ENCODE data around the gene EFHD2.
"Not testable (repeated sequence)": the region's sequence is repeated elsewhere in the genome, so short reads cannot be mapped to it uniquely, and the experiment has no call there.

EFHD2 gene

GRCh38 chr1:15465674-15466073 lies 56.0 kb downstream of the EFHD2 start:
- no peaks in the 10 kb centered on the region for H3K9me3 ChIP-seq (ENCODE audit: control insufficient read depth, low read length)
- no peaks in the 10 kb centered on the region for H3K27me3 ChIP-seq (ENCODE audit: control insufficient read depth, insufficient read depth, low read length)
- H3K36me3 ChIP-seq (ENCODE audit: control insufficient read depth, insufficient read depth, low read length): no peaks in the 10 kb centered on the region
- H3K9ac ChIP-seq (ENCODE audit: low read length): no peak overlapping the region
- no peaks in the 10 kb centered on the region for H3K4me1 ChIP-seq (ENCODE audit: control insufficient read depth, insufficient read depth, low read length)
- H3K4me3 ChIP-seq (ENCODE audit: low read length): no peak overlapping the region

GRCh38 chr1:15466955-15467625 lies 57.4 kb downstream of the EFHD2 start:
- H3K9ac ChIP-seq (ENCODE audit: low read length); H3K36me3 ChIP-seq (ENCODE audit: control insufficient read depth, insufficient read depth, low read length); H3K9me3 ChIP-seq (ENCODE audit: control insufficient read depth, low read length); H3K27me3 ChIP-seq (ENCODE audit: control insufficient read depth, insufficient read depth, low read length); H3K4me1 ChIP-seq (ENCODE audit: control insufficient read depth, insufficient read depth, low read length); H3K4me3 ChIP-seq (ENCODE audit: low read length): not testable (repeated sequence)

- Histone ChIP-seq H3K9me3 (ENCODE audit: control insufficient read depth, low read length) (no peaks in the 10 kb centered on the region), H3K27me3 (ENCODE audit: control insufficient read depth, insufficient read depth, low read length) (no peaks in the 10 kb centered on the region), H3K36me3 (ENCODE audit: control insufficient read depth, insufficient read depth, low read length) (no peaks in the 10 kb centered on the region), H3K4me3 (ENCODE audit: low read length) (no peak overlapping the region), H3K9ac (ENCODE audit: low read length) (no peak overlapping the region), H3K4me1 (ENCODE audit: control insufficient read depth, insufficient read depth, low read length) (no peaks in the 10 kb centered on the region)
Observed at GRCh38 chr1:15468145-15468544, 58.5 kb downstream of the EFHD2 start.

- no peaks in the 10 kb centered on the region for H3K27me3 ChIP-seq (ENCODE audit: control insufficient read depth, insufficient read depth, low read length)
- no peaks in the 10 kb centered on the region for H3K4me1 ChIP-seq (ENCODE audit: control insufficient read depth, insufficient read depth, low read length)
- no peaks in the 10 kb centered on the region for H3K36me3 ChIP-seq (ENCODE audit: control insufficient read depth, insufficient read depth, low read length)
Observed at GRCh38 chr1:15469361-15469760, 59.7 kb downstream of the EFHD2 start.

GRCh38 chr1:15469821-15470448 lies 60.2 kb downstream of the EFHD2 start:
- not testable (repeated sequence) for H3K9me3 ChIP-seq (ENCODE audit: control insufficient read depth, low read length)

More at GRCh38 chr1:15469361-15469760, 59.7 kb downstream of the EFHD2 start:
- Histone ChIP-seq H3K9ac (ENCODE audit: low read length) (no peak overlapping the region), H3K4me3 (ENCODE audit: low read length) (no peak overlapping the region), H3K9me3 (ENCODE audit: control insufficient read depth, low read length) (no peaks in the 10 kb centered on the region)

GRCh38 chr1:15471067-15471466 lies 61.4 kb downstream of the EFHD2 start:
- not testable (repeated sequence) for H3K36me3 ChIP-seq (ENCODE audit: control insufficient read depth, insufficient read depth, low read length); H3K4me3 ChIP-seq (ENCODE audit: low read length); H3K4me1 ChIP-seq (ENCODE audit: control insufficient read depth, insufficient read depth, low read length); H3K9me3 ChIP-seq (ENCODE audit: control insufficient read depth, low read length); H3K27me3 ChIP-seq (ENCODE audit: control insufficient read depth, insufficient read depth, low read length); H3K9ac ChIP-seq (ENCODE audit: low read length)

More at GRCh38 chr1:15469821-15470448, 60.2 kb downstream of the EFHD2 start:
- not testable (repeated sequence) for H3K36me3 ChIP-seq (ENCODE audit: control insufficient read depth, insufficient read depth, low read length); H3K9ac ChIP-seq (ENCODE audit: low read length); H3K4me1 ChIP-seq (ENCODE audit: control insufficient read depth, insufficient read depth, low read length); H3K27me3 ChIP-seq (ENCODE audit: control insufficient read depth, insufficient read depth, low read length); H3K4me3 ChIP-seq (ENCODE audit: low read length)

GRCh38 chr1:15471723-15472122 lies 62.0 kb downstream of the EFHD2 start:
- H3K9ac ChIP-seq (ENCODE audit: low read length); H3K36me3 ChIP-seq (ENCODE audit: control insufficient read depth, insufficient read depth, low read length); H3K9me3 ChIP-seq (ENCODE audit: control insufficient read depth, low read length); H3K4me1 ChIP-seq (ENCODE audit: control insufficient read depth, insufficient read depth, low read length); H3K27me3 ChIP-seq (ENCODE audit: control insufficient read depth, insufficient read depth, low read length); H3K4me3 ChIP-seq (ENCODE audit: low read length): not testable (repeated sequence)

GRCh38 chr1:15472587-15472986 lies 62.9 kb downstream of the EFHD2 start:
- Histone ChIP-seq H3K9me3 (ENCODE audit: control insufficient read depth, low read length) (no peaks in the 10 kb centered on the region), H3K27me3 (ENCODE audit: control insufficient read depth, insufficient read depth, low read length) (no peaks in the 10 kb centered on the region), H3K9ac (ENCODE audit: low read length) (no peak overlapping the region), H3K36me3 (ENCODE audit: control insufficient read depth, insufficient read depth, low read length) (no peaks in the 10 kb centered on the region), H3K4me1 (ENCODE audit: control insufficient read depth, insufficient read depth, low read length) (no peaks in the 10 kb centered on the region), H3K4me3 (ENCODE audit: low read length) (no peak overlapping the region)

- Histone ChIP-seq H3K36me3 (ENCODE audit: control insufficient read depth, insufficient read depth, low read length) (no peaks in the 10 kb centered on the region), H3K9me3 (ENCODE audit: control insufficient read depth, low read length) (no peaks in the 10 kb centered on the region), H3K4me3 (ENCODE audit: low read length) (no peak within 1 kb of the TSS), H3K27me3 (ENCODE audit: control insufficient read depth, insufficient read depth, low read length) (no peaks in the 10 kb centered on the region), H3K9ac (ENCODE audit: low read length) (no peak within 1 kb of the TSS), H3K4me1 (ENCODE audit: control insufficient read depth, insufficient read depth, low read length) (no peaks in the 10 kb centered on the region)
Observed at GRCh38 chr1:15475752-15476314, 66.1 kb downstream of the EFHD2 start, which contains the start of gene CELA2B. CELA2B (plus strand) TSS chr1:15476104; CDS start chr1:15476126, 22 bp downstream.

GRCh38 chr1:15476927-15477326 lies 67.2 kb downstream of the EFHD2 start:
- Histone ChIP-seq H3K36me3 (ENCODE audit: control insufficient read depth, insufficient read depth, low read length) (no peaks in the 10 kb centered on the region), H3K9ac (ENCODE audit: low read length) (no peak overlapping the region), H3K4me1 (ENCODE audit: control insufficient read depth, insufficient read depth, low read length) (no peaks in the 10 kb centered on the region), H3K27me3 (ENCODE audit: control insufficient read depth, insufficient read depth, low read length) (no peaks in the 10 kb centered on the region), H3K9me3 (ENCODE audit: control insufficient read depth, low read length) (no peaks in the 10 kb centered on the region), H3K4me3 (ENCODE audit: low read length) (no peak overlapping the region)

GRCh38 chr1:15477646-15478212 lies 68.0 kb downstream of the EFHD2 start:
- Histone ChIP-seq H3K36me3 (ENCODE audit: control insufficient read depth, insufficient read depth, low read length) (no peaks in the 10 kb centered on the region), H3K4me1 (ENCODE audit: control insufficient read depth, insufficient read depth, low read length) (no peaks in the 10 kb centered on the region), H3K9ac (ENCODE audit: low read length) (no peak overlapping the region), H3K9me3 (ENCODE audit: control insufficient read depth, low read length) (no peaks in the 10 kb centered on the region), H3K27me3 (ENCODE audit: control insufficient read depth, insufficient read depth, low read length) (no peaks in the 10 kb centered on the region), H3K4me3 (ENCODE audit: low read length) (no peak overlapping the region)
